Smooth muscle cell (in vitro differentiated cells): ENCODE measurements around the gene USP7. TPM values are rescaled to one million over a fixed set of nuclear protein-coding genes. Genes with fewer than 3 reads are reported as not detected.
"Not testable (repeated sequence)": the region's sequence is repeated elsewhere in the genome, so short reads cannot be mapped to it uniquely, and the experiment has no call there.

Source experiments
- DNase-seq: peaks from one replicate; lab custom pipeline; 2025; ENCODE audit not compliant: unreplicated experiment; lab: John Stamatoyannopoulos, UW
- H2AFZ ChIP-seq: fragments of 200-600 bp; sonication (generic); 2 replicates; pipeline ENCODE4 v1.6.0; 2016; ENCODE audit warnings: antibody characterized with exemption, low read depth, mild to moderate bottlenecking
- H3F3A ChIP-seq: fragments of 200-600 bp; sonication (generic); 2 replicates; pipeline ENCODE4 v1.6.0; 2017; ENCODE audit warnings: antibody characterized with exemption, low read depth
- H3K27ac ChIP-seq: fragments of 200-600 bp; sonication (generic); 2 replicates; pipeline ENCODE4 v1.5.1; 2016; ENCODE audit warnings: low read depth, mild to moderate bottlenecking
- H3K27me3 ChIP-seq: fragments of 200-600 bp; sonication (generic); 2 replicates; pipeline ENCODE4 v1.6.1; 2016; ENCODE audit warnings: low read depth, mild to moderate bottlenecking
- H3K36me3 ChIP-seq: fragments of 200-600 bp; sonication (generic); 2 replicates; pipeline ENCODE4 v1.5.1; 2016; ENCODE audit warnings: low read depth
- H3K4me1 ChIP-seq: fragments of 200-600 bp; sonication (generic); 2 replicates; pipeline ENCODE4 v1.5.1; 2016; ENCODE audit warnings: low read depth
- H3K4me2 ChIP-seq: fragments of 200-600 bp; sonication (generic); 2 replicates; pipeline ENCODE4 v1.6.0; 2016; ENCODE audit warnings: mild to moderate bottlenecking
- H3K4me3 ChIP-seq: fragments of 200-600 bp; sonication (generic); 2 replicates; pipeline ENCODE4 v1.5.1; 2016; ENCODE audit warnings: mild to moderate bottlenecking
- H3K79me2 ChIP-seq: fragments of 200-600 bp; sonication (generic); 2 replicates; pipeline ENCODE4 v1.6.0; 2016; ENCODE audit warnings: low read depth, mild to moderate bottlenecking
- H3K9ac ChIP-seq: fragments of 200-600 bp; sonication (generic); 2 replicates; pipeline ENCODE4 v1.6.0; 2016; ENCODE audit warnings: low read depth
- H3K9me3 ChIP-seq: fragments of 200-600 bp; sonication (generic); replicated peaks from 2 replicates; pipeline ENCODE4 v1.5.1; 2016; ENCODE audit warnings: low read depth
- H4K20me1 ChIP-seq: fragments of 200-600 bp; sonication (generic); 2 replicates; pipeline ENCODE4 v1.6.0; 2016; ENCODE audit warnings: low read depth
- WGBS: methylation state at CpG from one replicate; pipeline ENCODE4 v1.1.7; 2016; ENCODE audit warnings: low lambda C conversion rate; 5-methylcytosine and 5-hydroxymethylcytosine counted together
- polyA plus RNA-seq: library from polyadenylated mRNA; unstranded; fragments of >200 nt; fragmentation: Nextera tagmentation; extraction: Ambion mirVana; gene quantifications from 2 replicates; pipeline ENCODE4 v1.2.1, GENCODE V29; 2016
- total RNA-seq: library from RNA; depleted of rRNA; stranded (reverse); fragments of >200 nt; gene quantifications from 2 replicates; pipeline ENCODE4 v1.2.3, GENCODE V29; 2014
- TF ChIP-seq, protein P1 (sequence below): fragments of 200-600 bp; sonication (generic); IDR thresholded peaks from 2 replicates; pipeline ENCODE4 v1.5.1; 2017; ENCODE audit warnings: borderline replicate concordance, mild to moderate bottlenecking, antibody characterized with exemption; ENCODE audit not compliant: insufficient read depth, poor library complexity, severe bottlenecking

The USP7 gene
- total and polyA plus RNA-seq, 2 experiments from 2014 or later: 50.7 to 52.1 TPM

- DNase-seq: no peak
- H4K20me1 ChIP-seq: no peaks in the 10 kb centered on the region
- no peaks in the 10 kb centered on the region for H3K79me2 ChIP-seq
Measured at GRCh38 chr16:8975039-8975438, 11.3 kb upstream of the USP7 start.

DNA sequence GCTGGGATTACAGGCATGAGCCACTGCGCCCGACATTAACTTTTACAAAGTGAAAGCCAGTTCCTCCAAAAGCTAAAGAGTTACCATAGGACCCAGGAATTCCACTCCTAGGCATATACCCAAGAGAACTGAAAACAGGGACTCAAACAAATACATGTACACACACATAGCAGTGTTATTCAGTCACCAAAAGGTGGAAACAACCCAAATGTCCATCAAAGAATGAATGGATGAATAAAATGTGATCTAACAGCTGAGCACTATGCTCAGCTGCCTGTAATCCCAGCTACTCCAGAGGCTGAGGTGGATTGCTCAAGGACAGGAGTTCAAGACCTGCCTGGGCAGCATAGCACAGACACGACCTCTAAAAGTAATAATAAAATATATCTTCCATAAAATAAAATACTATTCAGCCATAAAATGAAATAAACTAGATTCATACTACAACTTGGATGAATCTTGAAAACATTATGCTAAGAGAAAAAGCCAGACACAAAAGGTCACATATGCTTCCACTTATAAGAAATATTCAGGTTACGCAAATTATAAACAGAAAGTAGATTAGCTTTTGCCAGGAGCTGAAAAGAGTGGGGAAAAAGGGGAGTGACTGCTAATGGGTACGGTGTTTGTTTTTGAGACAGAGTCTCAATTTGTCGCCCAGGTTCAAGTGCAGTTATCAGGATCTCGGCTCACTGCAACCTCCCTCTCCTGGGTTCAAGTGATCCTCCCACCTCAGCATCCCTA, 9.3 kb upstream of the USP7 start:
- no peaks in the 10 kb centered on the region for H4K20me1 ChIP-seq
- H3K4me2 ChIP-seq: no peak overlapping the region
- no peaks in the 10 kb centered on the region for H3K4me1 ChIP-seq
- H3K9me3 ChIP-seq: no peaks in the 10 kb centered on the region
- no peak overlapping the region for H3K4me3 ChIP-seq
- no peaks in the 10 kb centered on the region for H3K27me3 ChIP-seq
- H3K36me3 ChIP-seq: no peaks in the 10 kb centered on the region
- no peak overlapping the region for H3K27ac ChIP-seq
- H3F3A ChIP-seq: no peaks in the 10 kb centered on the region
- TF ChIP-seq, protein P1, sequence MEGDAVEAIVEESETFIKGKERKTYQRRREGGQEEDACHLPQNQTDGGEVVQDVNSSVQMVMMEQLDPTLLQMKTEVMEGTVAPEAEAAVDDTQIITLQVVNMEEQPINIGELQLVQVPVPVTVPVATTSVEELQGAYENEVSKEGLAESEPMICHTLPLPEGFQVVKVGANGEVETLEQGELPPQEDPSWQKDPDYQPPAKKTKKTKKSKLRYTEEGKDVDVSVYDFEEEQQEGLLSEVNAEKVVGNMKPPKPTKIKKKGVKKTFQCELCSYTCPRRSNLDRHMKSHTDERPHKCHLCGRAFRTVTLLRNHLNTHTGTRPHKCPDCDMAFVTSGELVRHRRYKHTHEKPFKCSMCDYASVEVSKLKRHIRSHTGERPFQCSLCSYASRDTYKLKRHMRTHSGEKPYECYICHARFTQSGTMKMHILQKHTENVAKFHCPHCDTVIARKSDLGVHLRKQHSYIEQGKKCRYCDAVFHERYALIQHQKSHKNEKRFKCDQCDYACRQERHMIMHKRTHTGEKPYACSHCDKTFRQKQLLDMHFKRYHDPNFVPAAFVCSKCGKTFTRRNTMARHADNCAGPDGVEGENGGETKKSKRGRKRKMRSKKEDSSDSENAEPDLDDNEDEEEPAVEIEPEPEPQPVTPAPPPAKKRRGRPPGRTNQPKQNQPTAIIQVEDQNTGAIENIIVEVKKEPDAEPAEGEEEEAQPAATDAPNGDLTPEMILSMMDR: no peak
- no peaks in the 10 kb centered on the region for H3K79me2 ChIP-seq
- H3K9ac ChIP-seq: no peak overlapping the region
- no peak for DNase-seq
- H2AFZ ChIP-seq: no peak overlapping the region
- WGBS: 92% methylated on average over 7 of the region's 7 CpGs

More at GRCh38 chr16:8975039-8975438, 11.3 kb upstream of the USP7 start:
- H3K4me3 ChIP-seq: no peak overlapping the region
- no peaks in the 10 kb centered on the region for H3K36me3 ChIP-seq
- 75% methylated on average over 11 of the region's 11 CpGs for WGBS
- no peaks in the 10 kb centered on the region for H3F3A ChIP-seq
- no peak overlapping the region for H3K9ac ChIP-seq
- no peak overlapping the region for H3K4me2 ChIP-seq
- H2AFZ ChIP-seq: no peak overlapping the region
- no peaks in the 10 kb centered on the region for H3K9me3 ChIP-seq
- H3K27me3 ChIP-seq: no peaks in the 10 kb centered on the region
- no peak overlapping the region for H3K27ac ChIP-seq
- TF ChIP-seq, protein P1: no peak
- no peaks in the 10 kb centered on the region for H3K4me1 ChIP-seq

GRCh38 chr16:8971416-8971815, 7.7 kb upstream of the USP7 start:
- H3K27me3 ChIP-seq: no peaks in the 10 kb centered on the region
- WGBS: 100% methylated on average over 1 of the region's 1 CpG
- TF ChIP-seq, protein P1: no peak
- no peak overlapping the region for H3K9ac ChIP-seq
- H3K4me1 ChIP-seq: no peaks in the 10 kb centered on the region
- no peak overlapping the region for H3K27ac ChIP-seq
- H3K79me2 ChIP-seq: no peaks in the 10 kb centered on the region
- H2AFZ ChIP-seq: no peak overlapping the region
- no peak for DNase-seq
- no peaks in the 10 kb centered on the region for H3K36me3 ChIP-seq
- no peaks in the 10 kb centered on the region for H4K20me1 ChIP-seq
- H3K9me3 ChIP-seq: no peaks in the 10 kb centered on the region
- no peaks in the 10 kb centered on the region for H3F3A ChIP-seq
- no peak overlapping the region for H3K4me3 ChIP-seq
- H3K4me2 ChIP-seq: no peak overlapping the region

GRCh38 chr16:8969202-8969897, 5.6 kb upstream of the USP7 start:
- H3K9ac ChIP-seq, H3K27me3 ChIP-seq, H3K4me3 ChIP-seq, H3K36me3 ChIP-seq, H3K4me1 ChIP-seq, H3K9me3 ChIP-seq, H2AFZ ChIP-seq, H3K79me2 ChIP-seq, H4K20me1 ChIP-seq, H3K4me2 ChIP-seq, H3K27ac ChIP-seq, DNase-seq, H3F3A ChIP-seq: not testable (repeated sequence)
- WGBS: 92% methylated on average over 10 of the region's 10 CpGs

GRCh38 chr16:8968054-8968453, 4.3 kb upstream of the USP7 start:
- H3K4me3 ChIP-seq, H3K9me3 ChIP-seq, H3K79me2 ChIP-seq, H3K36me3 ChIP-seq, H4K20me1 ChIP-seq, H3F3A ChIP-seq, H2AFZ ChIP-seq, DNase-seq, H3K27ac ChIP-seq, H3K4me1 ChIP-seq, H3K4me2 ChIP-seq, H3K9ac ChIP-seq, H3K27me3 ChIP-seq: not testable (repeated sequence)
- 91% methylated on average over 9 of the region's 9 CpGs for WGBS
